Body of pancreas (tissue), 4 donors: ENCODE measurements around the gene SPATA1.

Source experiments
- CTCF ChIP-seq, 7 experiments: fragments of 450-650 bp in 4 of 7; fragments of 200-600 bp in 3 of 7; sonication (generic) in 3 of 7; IDR thresholded peaks; one replicate each; pipeline ENCODE4 v1.5.1; 2016 to 2019; ENCODE audit warnings: antibody characterized with exemption in 7 of 7
- POLR2A ChIP-seq, 3 donors: fragments of 450-650 bp; IDR thresholded peaks; one replicate each; pipeline ENCODE4 v1.6.1; 2016; ENCODE audit warnings: antibody characterized with exemption in 3 of 3, mild to moderate bottlenecking in 2 of 3

DNA sequence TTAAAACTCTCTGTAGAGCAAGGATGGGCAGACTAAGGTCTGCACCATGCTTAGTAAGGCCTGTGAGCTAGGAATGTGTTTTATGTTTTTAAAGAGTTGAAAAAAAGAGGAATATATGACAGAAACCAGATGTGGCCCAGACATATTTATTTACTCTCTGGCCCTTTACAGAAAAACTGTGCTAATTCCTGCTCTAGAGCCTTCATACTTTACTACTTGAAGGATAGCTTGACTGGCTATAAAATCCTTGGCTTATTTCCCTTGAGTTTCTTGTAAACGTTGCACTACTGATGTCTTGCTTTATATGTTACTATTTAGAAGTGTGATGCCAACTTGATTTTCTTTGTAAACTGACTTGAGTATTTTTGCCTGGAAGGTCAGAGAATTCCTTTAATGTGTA is 34.6 kb downstream of the SPATA1 start:
- TF ChIP-seq CTCF (IDR thresholded peaks at IDR 0.05): no peak
- no peak for TF ChIP-seq POLR2A (IDR thresholded peaks at IDR 0.05)
